ENCODE results near the gene ALDH1A1. TPM values are rescaled to one million over a fixed set of nuclear protein-coding genes. Genes with fewer than 3 reads are reported as not detected.

ALDH1A1 gene
- total and polyA plus RNA-seq, 2 of the 8 experiments (the other 6 are each of a cell fraction or from before 2014, with no cell fraction given): 0.50 to 0.82 TPM

- TF ChIP-seq CHD7 (IDR thresholded peaks at IDR 0.05; ENCODE audit: insufficient replicate concordance, low read length) (no peak), CBX5 (IDR thresholded peaks at IDR 0.05; ENCODE audit: low read depth, low read length) (no peak)
Observed at GRCh38 chr9:72872718-72873117, 80.1 kb downstream of the ALDH1A1 start (continued).

Measured in H1 (cell line).